Keratinocyte (primary cell): Measurements from ENCODE around the gene CARD11. TPM values are rescaled to one million over a fixed set of nuclear protein-coding genes. Genes with fewer than 3 reads are reported as not detected.

Source experiments
- DNase-seq: peaks from one replicate; pipeline ENCODE4 v3.0.0-alpha.2; 2011; ENCODE audit warnings: low read depth, missing footprints, low spot score
- FAIRE-seq: peaks from 2 replicates; lab custom pipeline; 2011; peaks lifted over from hg19 to GRCh38; lab: Jason Lieb, UNC
- H2AFZ ChIP-seq: 2 replicates; pipeline ENCODE4 v1.6.0; 2012; ENCODE audit warnings: low read length, control low read depth, inconsistent platforms; ENCODE audit not compliant: control insufficient read depth
- H3K27ac ChIP-seq: 2 replicates; pipeline ENCODE4 v1.5.1; 2011; ENCODE audit warnings: low read length; ENCODE audit not compliant: control insufficient read depth, insufficient read depth
- H3K27me3 ChIP-seq: 3 replicates; pipeline ENCODE4 v1.6.0; 2011; ENCODE audit warnings: low read length; ENCODE audit not compliant: control insufficient read depth, insufficient read depth; ENCODE audit errors: extremely low read depth
- H3K36me3 ChIP-seq, 2 experiments: 2 replicates in 1 of 2; 3 replicates in 1 of 2; pipeline ENCODE4 v1.5.1; 2011; ENCODE audit warnings: low read length in 2 of 2, mild to moderate bottlenecking in 1 of 2; ENCODE audit not compliant: control insufficient read depth in 2 of 2, insufficient read depth in 2 of 2; ENCODE audit errors: extremely low read depth in 1 of 2
- H3K4me1 ChIP-seq: 3 replicates; pipeline ENCODE4 v1.5.1; 2011; ENCODE audit warnings: low read length; ENCODE audit not compliant: control insufficient read depth, insufficient read depth; ENCODE audit errors: extremely low read depth
- H3K4me2 ChIP-seq: 3 replicates; pipeline ENCODE4 v1.6.0; 2011; ENCODE audit warnings: low read depth, low read length; ENCODE audit not compliant: control insufficient read depth, insufficient read depth; ENCODE audit errors: extremely low read depth
- H3K4me3 ChIP-seq, 3 experiments: fragments of 200-600 bp in 1 of 3; sonication (generic) in 1 of 3; 2 replicates in 2 of 3; 3 replicates in 1 of 3; pipeline ENCODE4 v1.5.1; 2011 to 2016; ENCODE audit warnings: low read length in 3 of 3, mild to moderate bottlenecking in 3 of 3, control low read depth in 2 of 3, inconsistent platforms in 1 of 3, low read depth in 1 of 3, mixed read lengths in 1 of 3, mixed run types in 1 of 3, moderate library complexity in 1 of 3; ENCODE audit not compliant: control insufficient read depth in 2 of 3, insufficient read depth in 2 of 3; ENCODE audit errors: extremely low read depth in 1 of 3
- H3K79me2 ChIP-seq: 2 replicates; pipeline ENCODE4 v1.6.0; 2012; ENCODE audit warnings: low read length; ENCODE audit not compliant: control insufficient read depth, insufficient read depth
- H3K9ac ChIP-seq: 3 replicates; pipeline ENCODE4 v1.6.0; 2011; ENCODE audit warnings: low read length; ENCODE audit not compliant: control insufficient read depth, insufficient read depth; ENCODE audit errors: extremely low read depth
- H3K9me1 ChIP-seq: 3 replicates; pipeline ENCODE4 v1.6.0; 2011; ENCODE audit warnings: low read length; ENCODE audit not compliant: control insufficient read depth, insufficient read depth; ENCODE audit errors: extremely low read depth
- H3K9me3 ChIP-seq: 2 replicates; pipeline ENCODE4 v1.5.1; 2012; ENCODE audit warnings: low read depth, low read length; ENCODE audit not compliant: control insufficient read depth
- H4K20me1 ChIP-seq: 3 replicates; pipeline ENCODE4 v1.6.0; 2011; ENCODE audit warnings: low read length; ENCODE audit not compliant: control insufficient read depth, insufficient read depth; ENCODE audit errors: extremely low read depth
- EZH2 ChIP-seq: IDR thresholded peaks from one replicate; pipeline ENCODE4 v1.6.1; 2012; ENCODE audit warnings: inconsistent platforms, mild to moderate bottlenecking, low read length, moderate library complexity
- dilution Hi-C: fragments of 300-500 bp; cut with MboI; formaldehyde crosslinking; loops from one replicate; pipeline ENCODE4 v1.7.0; 2020; ENCODE audit warnings: low sequenced_read_pairs; ENCODE audit not compliant: extremely low pct_ligation_motif_present
- polyA plus RNA-seq, 5 experiments: library from polyadenylated mRNA; depleted of rRNA in 3 of 5; stranded (reverse) in 3 of 5; stranded (forward) in 1 of 5; unstranded in 1 of 5; fragments of >200 nt; gene quantifications; 1 replicate in 1 of 5; 2 replicates in 3 of 5; 3 replicates in 1 of 5; pipeline versions ENCODE4 v1.2.1 to v1.2.3, GENCODE V29; 2011 to 2012; ENCODE audit warnings: missing spikeins in 2 of 5, low read depth in 1 of 5, low replicate concordance in 1 of 5
- TF ChIP-seq, protein P1 (sequence below), 3 experiments: IDR thresholded peaks in 1 of 3; conservative IDR thresholded peaks in 1 of 3; optimal IDR thresholded peaks in 1 of 3; 2 replicates in 2 of 3; 3 replicates in 1 of 3; pipeline versions ENCODE3 to v1.5.1; 2011; ENCODE audit warnings: low read length in 3 of 3, mild to moderate bottlenecking in 3 of 3, moderate library complexity in 2 of 3, control low read depth in 1 of 3, inconsistent platforms in 1 of 3; ENCODE audit not compliant: insufficient read depth in 2 of 3; ENCODE audit errors: extremely low read depth in 1 of 3

Gene CARD11
- polyA plus RNA-seq, 1 donor (not counting 4 experiments of a cell fraction or from before 2014, with no cell fraction given) = 4.3 TPM

- H3K27ac ChIP-seq = no peak overlapping the region
- peaks cover 14% of the 10 kb centered on the region for H3K4me1 ChIP-seq
- H3K36me3 ChIP-seq = peaks cover 0 to 2% of the 10 kb centered on the region in 2 experiments
- FAIRE-seq = no peak
- no peaks in the 10 kb centered on the region for H3K27me3 ChIP-seq
- dilution Hi-C loops = no loop called here
- no peaks in the 10 kb centered on the region for H3K9me1 ChIP-seq
- H3K79me2 ChIP-seq = no peaks in the 10 kb centered on the region
- H3K9me3 ChIP-seq = no peaks in the 10 kb centered on the region
- no peak overlapping the region for H3K4me2 ChIP-seq
- no peak overlapping the region for H2AFZ ChIP-seq
- DNase-seq = no peak
- TF ChIP-seq EZH2 = no peak
- TF ChIP-seq, protein P1, sequence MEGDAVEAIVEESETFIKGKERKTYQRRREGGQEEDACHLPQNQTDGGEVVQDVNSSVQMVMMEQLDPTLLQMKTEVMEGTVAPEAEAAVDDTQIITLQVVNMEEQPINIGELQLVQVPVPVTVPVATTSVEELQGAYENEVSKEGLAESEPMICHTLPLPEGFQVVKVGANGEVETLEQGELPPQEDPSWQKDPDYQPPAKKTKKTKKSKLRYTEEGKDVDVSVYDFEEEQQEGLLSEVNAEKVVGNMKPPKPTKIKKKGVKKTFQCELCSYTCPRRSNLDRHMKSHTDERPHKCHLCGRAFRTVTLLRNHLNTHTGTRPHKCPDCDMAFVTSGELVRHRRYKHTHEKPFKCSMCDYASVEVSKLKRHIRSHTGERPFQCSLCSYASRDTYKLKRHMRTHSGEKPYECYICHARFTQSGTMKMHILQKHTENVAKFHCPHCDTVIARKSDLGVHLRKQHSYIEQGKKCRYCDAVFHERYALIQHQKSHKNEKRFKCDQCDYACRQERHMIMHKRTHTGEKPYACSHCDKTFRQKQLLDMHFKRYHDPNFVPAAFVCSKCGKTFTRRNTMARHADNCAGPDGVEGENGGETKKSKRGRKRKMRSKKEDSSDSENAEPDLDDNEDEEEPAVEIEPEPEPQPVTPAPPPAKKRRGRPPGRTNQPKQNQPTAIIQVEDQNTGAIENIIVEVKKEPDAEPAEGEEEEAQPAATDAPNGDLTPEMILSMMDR (optimal IDR thresholded peaks at IDR 0.05 in 1 of 3, IDR thresholded peaks at IDR 0.05 in 1 of 3, conservative IDR thresholded peaks at IDR 0.05 in 1 of 3; ENCODE audit: extremely low read depth in 1 of 3, insufficient read depth in 2 of 3, low read length in 3 of 3) = no peak
- no peak overlapping the region for H3K4me3 ChIP-seq
- H4K20me1 ChIP-seq = peaks cover 3% of the 10 kb centered on the region
- no peak overlapping the region for H3K9ac ChIP-seq
These were observed 120.8 kb downstream of the CARD11 start for GRCh38 chr7:2922866-2923265.

DNA sequence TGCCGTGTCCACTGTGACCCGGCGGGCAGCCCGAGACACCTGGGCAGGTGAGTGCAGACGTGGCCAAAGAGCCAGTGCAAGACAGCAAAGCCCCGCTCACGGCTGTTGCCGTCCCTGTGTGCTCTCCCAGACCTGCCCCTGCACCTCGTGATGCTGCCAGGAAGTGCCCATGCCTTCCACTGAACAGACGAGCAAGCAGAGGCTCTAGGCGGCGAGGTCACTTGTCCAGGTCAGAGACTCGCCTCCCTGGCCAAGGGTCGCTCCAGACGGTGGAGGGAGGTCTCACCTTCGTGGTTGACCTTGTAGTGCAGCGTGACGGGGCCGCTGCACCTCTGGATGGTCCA lies 121.3 kb downstream of the CARD11 start:
- no peaks in the 10 kb centered on the region for H3K79me2 ChIP-seq
- no peak overlapping the region for H3K9ac ChIP-seq
- peaks cover 14% of the 10 kb centered on the region for H3K4me1 ChIP-seq
- no peaks in the 10 kb centered on the region for H3K9me3 ChIP-seq
- TF ChIP-seq, protein P1 (optimal IDR thresholded peaks at IDR 0.05 in 1 of 3, IDR thresholded peaks at IDR 0.05 in 1 of 3, conservative IDR thresholded peaks at IDR 0.05 in 1 of 3; ENCODE audit: extremely low read depth in 1 of 3, insufficient read depth in 2 of 3, low read length in 3 of 3) = no peak
- no peak for TF ChIP-seq EZH2
- FAIRE-seq (no peak), DNase-seq (no peak)
- no peaks in the 10 kb centered on the region for H3K27me3 ChIP-seq
- H3K9me1 ChIP-seq = no peaks in the 10 kb centered on the region
- H3K36me3 ChIP-seq = peaks cover 0 to 2% of the 10 kb centered on the region in 2 experiments
- H3K27ac ChIP-seq = no peak overlapping the region
- no peak overlapping the region for H2AFZ ChIP-seq
- no peak overlapping the region for H3K4me3 ChIP-seq
- H4K20me1 ChIP-seq = peaks cover 3% of the 10 kb centered on the region
- dilution Hi-C loops = no loop called here
- H3K4me2 ChIP-seq = no peak overlapping the region
